Measurements from ENCODE around the gene DUSP18.
A peak's percentile ranks its signal among the peaks of the same experiment; 100 is the strongest.
"Not testable (repeated sequence)": the region's sequence is repeated elsewhere in the genome, so short reads cannot be mapped to it uniquely, and the experiment has no call there.

The DUSP18 gene

GRCh38 chr22:30667494-30668385 is at the start of gene DUSP18:
Gene DUSP18, minus strand, starts transcription at chr22:30667875. Its CDS starts 3,872 bp downstream, at chr22:30664003.
- DNase-seq = peak; percentile 83

GRCh38 chr22:30714062-30714461 is 46.4 kb upstream of the DUSP18 start:
- no peak for DNase-seq

GRCh38 chr22:30712094-30712493 is 44.4 kb upstream of the DUSP18 start:
- DNase-seq = no peak

GRCh38 chr22:30709980-30710379 is 42.3 kb upstream of the DUSP18 start:
- not testable (repeated sequence) for DNase-seq

- no peak for DNase-seq
These were observed 38.3 kb upstream of the DUSP18 start for GRCh38 chr22:30705710-30706651.

- no peak for DNase-seq
These were observed 37.3 kb upstream of the DUSP18 start for GRCh38 chr22:30704978-30705377.

GRCh38 chr22:30702856-30703255 is 35.2 kb upstream of the DUSP18 start:
- no peak for DNase-seq

- DNase-seq = no peak
These were observed 34.2 kb upstream of the DUSP18 start for GRCh38 chr22:30701872-30702271.

GRCh38 chr22:30697975-30698374 is 30.3 kb upstream of the DUSP18 start:
- DNase-seq = no peak

- no peak for DNase-seq
These were observed 28.4 kb upstream of the DUSP18 start for GRCh38 chr22:30695871-30696655.

GRCh38 chr22:30695351-30695851 is 27.7 kb upstream of the DUSP18 start:
- no peak for DNase-seq

- DNase-seq = no peak
These were observed 27.1 kb upstream of the DUSP18 start, which contains the start of gene OSBP2 for GRCh38 chr22:30694640-30695350. Gene OSBP2, plus strand, starts transcription at chr22:30694874. Its CDS starts 36 bp downstream, at chr22:30694910.

GRCh38 chr22:30694171-30694639 is 26.5 kb upstream of the DUSP18 start:
- DNase-seq = peak; percentile 2

- DNase-seq = no peak
These were observed 23.5 kb upstream of the DUSP18 start for GRCh38 chr22:30691204-30691603.

GRCh38 chr22:30689622-30690021 is 21.9 kb upstream of the DUSP18 start:
- DNase-seq = no peak

GRCh38 chr22:30687358-30687757 is 19.7 kb upstream of the DUSP18 start:
- no peak for DNase-seq

- no peak for DNase-seq
These were observed 17.5 kb upstream of the DUSP18 start for GRCh38 chr22:30685178-30685577.

- DNase-seq = no peak
These were observed 14.2 kb upstream of the DUSP18 start for GRCh38 chr22:30681831-30682230.

GRCh38 chr22:30680991-30681770 is 13.5 kb upstream of the DUSP18 start:
- no peak for DNase-seq

- DNase-seq = not testable (repeated sequence)
These were observed 12.4 kb upstream of the DUSP18 start for GRCh38 chr22:30679895-30680690.

Data from NCI-H748 treated with DMSO at 0.1 percent for 48 hours (cell line).